ENCODE measurements around the gene NECAB3. TPM values are rescaled to one million over a fixed set of nuclear protein-coding genes. Genes with fewer than 3 reads are reported as not detected.

Gene NECAB3
- total RNA-seq, 1 experiment from 2014 or later: 40.2 TPM

GRCh38 chr20:33627577-33628216, 46.5 kb downstream of the NECAB3 start:
- no peak for DNase-seq (ENCODE audit: extremely low read depth, low read depth)

GRCh38 chr20:33626190-33626589, 48.0 kb downstream of the NECAB3 start:
- no peak for DNase-seq (ENCODE audit: extremely low read depth, low read depth)

GRCh38 chr20:33624399-33624798, 49.8 kb downstream of the NECAB3 start:
- no peak for DNase-seq (ENCODE audit: extremely low read depth, low read depth)

- no peak for DNase-seq (ENCODE audit: extremely low read depth, low read depth)
Observed at GRCh38 chr20:33622705-33623365, 51.4 kb downstream of the NECAB3 start.

- no peak for DNase-seq (ENCODE audit: extremely low read depth, low read depth)
Observed at GRCh38 chr20:33621717-33622400, 52.4 kb downstream of the NECAB3 start.

GRCh38 chr20:33612001-33612400, 62.2 kb downstream of the NECAB3 start:
- no peak for DNase-seq (ENCODE audit: extremely low read depth, low read depth)

- no peak for DNase-seq (ENCODE audit: extremely low read depth, low read depth)
Observed at GRCh38 chr20:33611106-33611505, 63.1 kb downstream of the NECAB3 start.

GRCh38 chr20:33609504-33609903, 64.7 kb downstream of the NECAB3 start:
- no peak for DNase-seq (ENCODE audit: extremely low read depth, low read depth)

Other genes starting within 250 kb of the NECAB3 start
- gene SNTA1, start 230.7 kb downstream of the NECAB3 start, total RNA-seq (2014; rRNA removed; shearing (Covaris generic)): 7.3 and 10.4 TPM in 2 replicates
- gene CBFA2T2, start 184.3 kb downstream of the NECAB3 start, total RNA-seq (2014; rRNA removed; shearing (Covaris generic)): 4.2 and 5.5 TPM in 2 replicates
- not detected in 2 replicates for gene C20orf144, start 12.1 kb downstream of the NECAB3 start, total RNA-seq (2014; rRNA removed; shearing (Covaris generic))
- not detected in 2 replicates for gene ACTL10, start 7.5 kb downstream of the NECAB3 start, total RNA-seq (2014; rRNA removed; shearing (Covaris generic))
- 7.9 and 10.8 TPM in 2 replicates for gene E2F1, start 12.0 kb upstream of the NECAB3 start, total RNA-seq (2014; rRNA removed; shearing (Covaris generic))
- gene PXMP4, start 45.9 kb upstream of the NECAB3 start, total RNA-seq (2014; rRNA removed; shearing (Covaris generic)): 2.7 and 4.5 TPM in 2 replicates
- gene ZNF341, start 57.6 kb upstream of the NECAB3 start, total RNA-seq (2014; rRNA removed; shearing (Covaris generic)): 2.2 and 2.4 TPM in 2 replicates
- gene CHMP4B, start 136.9 kb upstream of the NECAB3 start, total RNA-seq (2014; rRNA removed; shearing (Covaris generic)): 22.6 and 26.6 TPM in 2 replicates